ENCODE measurements around the gene NPAS3.

Gene NPAS3

DNA sequence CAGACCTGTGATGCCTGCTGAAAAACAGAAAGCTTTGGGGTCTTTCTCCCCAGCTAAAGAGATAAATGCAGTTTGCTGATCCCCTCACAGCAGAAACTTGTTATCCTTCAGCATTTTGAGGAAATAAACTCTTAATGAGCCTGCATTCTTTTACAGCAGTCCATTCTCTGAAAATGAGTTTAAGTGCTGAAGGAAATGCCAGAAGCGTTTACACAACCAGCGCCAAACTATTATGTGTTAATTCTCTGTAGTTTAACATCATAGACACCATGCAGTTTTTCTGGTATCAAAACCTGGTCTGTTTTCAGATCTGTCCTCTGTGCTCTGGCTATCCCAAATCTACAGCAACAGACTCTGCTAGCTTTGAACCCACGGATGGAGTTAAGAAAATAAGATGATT is 291.3 kb downstream of the NPAS3 start:
- DNase-seq (ENCODE audit: low read depth): no peak
- in situ Hi-C loops (cut with HindIII; ENCODE audit: low sequenced_read_pairs): no loop called here
- TF ChIP-seq, protein P1, sequence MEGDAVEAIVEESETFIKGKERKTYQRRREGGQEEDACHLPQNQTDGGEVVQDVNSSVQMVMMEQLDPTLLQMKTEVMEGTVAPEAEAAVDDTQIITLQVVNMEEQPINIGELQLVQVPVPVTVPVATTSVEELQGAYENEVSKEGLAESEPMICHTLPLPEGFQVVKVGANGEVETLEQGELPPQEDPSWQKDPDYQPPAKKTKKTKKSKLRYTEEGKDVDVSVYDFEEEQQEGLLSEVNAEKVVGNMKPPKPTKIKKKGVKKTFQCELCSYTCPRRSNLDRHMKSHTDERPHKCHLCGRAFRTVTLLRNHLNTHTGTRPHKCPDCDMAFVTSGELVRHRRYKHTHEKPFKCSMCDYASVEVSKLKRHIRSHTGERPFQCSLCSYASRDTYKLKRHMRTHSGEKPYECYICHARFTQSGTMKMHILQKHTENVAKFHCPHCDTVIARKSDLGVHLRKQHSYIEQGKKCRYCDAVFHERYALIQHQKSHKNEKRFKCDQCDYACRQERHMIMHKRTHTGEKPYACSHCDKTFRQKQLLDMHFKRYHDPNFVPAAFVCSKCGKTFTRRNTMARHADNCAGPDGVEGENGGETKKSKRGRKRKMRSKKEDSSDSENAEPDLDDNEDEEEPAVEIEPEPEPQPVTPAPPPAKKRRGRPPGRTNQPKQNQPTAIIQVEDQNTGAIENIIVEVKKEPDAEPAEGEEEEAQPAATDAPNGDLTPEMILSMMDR (IDR thresholded peaks at IDR 0.05; ENCODE audit: low read depth, low read length, missing control alignments): no peak

DNA sequence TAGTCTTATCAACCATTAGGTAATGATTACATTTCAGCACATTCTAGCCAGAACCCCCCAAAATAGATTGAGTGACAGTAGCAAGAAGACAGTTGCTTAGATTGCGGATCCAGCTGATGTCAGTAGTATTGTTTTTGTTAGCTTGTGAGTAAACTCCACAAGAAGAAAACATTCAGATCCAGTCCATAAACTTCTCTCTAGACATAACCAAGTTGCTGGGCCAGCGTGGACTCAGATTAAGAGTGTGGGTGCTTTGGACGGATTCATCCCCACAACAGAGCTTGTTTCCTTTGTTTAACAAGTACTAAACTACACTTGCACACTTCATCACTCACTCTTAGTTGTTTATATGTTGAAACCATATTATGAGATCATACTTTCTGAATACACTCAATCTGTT is 293.4 kb downstream of the NPAS3 start:
- TF ChIP-seq, protein P1 (IDR thresholded peaks at IDR 0.05; ENCODE audit: low read depth, low read length, missing control alignments): no peak
- DNase-seq (ENCODE audit: low read depth): no peak
- in situ Hi-C loops (cut with HindIII; ENCODE audit: low sequenced_read_pairs): no loop called here
- H3K4me3 ChIP-seq (ENCODE audit: low read depth, low read length): no peak overlapping the region

More for the DNA sequence above, 291.3 kb downstream of the NPAS3 start:
- no peak overlapping the region for H3K4me3 ChIP-seq (ENCODE audit: low read depth, low read length)

DNA sequence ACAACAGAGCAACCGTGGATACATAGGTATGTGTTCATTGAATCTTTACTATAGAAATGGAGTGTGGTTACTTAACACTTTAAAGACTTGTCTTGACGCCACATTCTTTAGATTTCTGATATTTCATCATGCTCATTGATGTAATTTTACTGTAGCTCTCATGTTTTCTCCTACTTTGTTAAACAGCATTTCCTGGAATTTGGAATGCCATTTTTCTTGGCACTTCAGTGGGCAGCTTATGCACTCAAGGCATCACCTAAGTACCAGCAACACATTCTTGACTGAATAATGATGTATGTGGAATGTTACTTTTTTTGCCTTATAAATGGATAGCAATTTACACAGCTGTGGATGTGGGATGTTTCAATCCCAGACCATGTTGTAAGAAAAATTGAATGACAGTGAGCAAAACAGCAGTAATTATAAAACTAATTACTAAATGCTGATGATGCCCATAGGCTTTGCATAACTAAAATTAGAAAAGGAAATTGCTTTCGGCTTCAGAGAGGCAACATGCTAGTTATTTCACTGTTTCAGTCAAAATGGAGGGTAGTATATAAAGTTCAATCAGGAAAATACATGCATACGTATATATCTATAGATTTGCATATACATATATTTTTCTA is 298.5 kb downstream of the NPAS3 start:
- in situ Hi-C loops (cut with HindIII; ENCODE audit: low sequenced_read_pairs): no loop called here
- H3K4me3 ChIP-seq (ENCODE audit: low read depth, low read length): no peak overlapping the region
- DNase-seq (ENCODE audit: low read depth): no peak
- TF ChIP-seq, protein P1 (IDR thresholded peaks at IDR 0.05; ENCODE audit: low read depth, low read length, missing control alignments): no peak

DNA sequence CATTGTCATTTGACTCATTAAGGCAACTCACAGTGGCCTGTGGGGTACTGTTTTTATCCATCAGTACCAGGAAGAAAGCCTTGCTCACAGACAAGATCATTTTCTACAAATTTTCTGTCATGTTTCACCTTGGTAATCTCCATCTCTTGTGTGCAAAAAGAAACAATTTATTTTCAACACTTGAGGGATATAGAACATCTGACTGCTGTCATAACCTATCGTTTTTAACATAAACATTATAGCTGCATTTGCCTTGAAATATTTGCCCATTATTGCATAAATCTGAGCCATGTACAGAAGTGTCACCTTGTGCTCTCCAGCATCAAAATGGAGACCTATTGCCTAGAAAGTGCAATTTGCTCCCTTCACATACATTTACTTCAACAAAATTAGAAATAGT is 300.8 kb downstream of the NPAS3 start:
- no peak overlapping the region for H3K4me3 ChIP-seq (ENCODE audit: low read depth, low read length)
- no peak for DNase-seq (ENCODE audit: low read depth)
- in situ Hi-C loops (cut with HindIII; ENCODE audit: low sequenced_read_pairs): no loop called here
- TF ChIP-seq, protein P1 (IDR thresholded peaks at IDR 0.05; ENCODE audit: low read depth, low read length, missing control alignments): no peak

DNA sequence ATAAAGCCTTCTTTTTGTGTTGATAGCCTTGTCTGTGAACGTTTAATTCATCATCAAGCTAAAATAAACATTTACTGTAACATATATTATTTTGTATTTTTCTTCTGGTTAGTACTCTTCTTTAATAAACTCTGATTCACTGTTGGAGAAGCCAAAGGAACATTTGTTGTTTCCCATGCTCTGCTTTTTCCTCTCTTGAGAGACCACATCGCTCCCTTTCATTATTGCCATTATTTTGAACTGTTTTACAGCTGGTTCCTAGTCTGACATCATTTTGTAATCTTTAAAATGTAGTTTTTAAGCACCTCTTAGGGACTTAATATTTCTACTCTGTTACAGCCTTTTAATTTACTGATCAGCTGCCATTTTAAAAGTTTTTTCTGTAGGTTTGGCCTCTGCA is 301.8 kb downstream of the NPAS3 start:
- in situ Hi-C loops (cut with HindIII; ENCODE audit: low sequenced_read_pairs): no loop called here
- TF ChIP-seq, protein P1 (IDR thresholded peaks at IDR 0.05; ENCODE audit: low read depth, low read length, missing control alignments): no peak
- no peak overlapping the region for H3K4me3 ChIP-seq (ENCODE audit: low read depth, low read length)
- DNase-seq (ENCODE audit: low read depth): no peak

DNA sequence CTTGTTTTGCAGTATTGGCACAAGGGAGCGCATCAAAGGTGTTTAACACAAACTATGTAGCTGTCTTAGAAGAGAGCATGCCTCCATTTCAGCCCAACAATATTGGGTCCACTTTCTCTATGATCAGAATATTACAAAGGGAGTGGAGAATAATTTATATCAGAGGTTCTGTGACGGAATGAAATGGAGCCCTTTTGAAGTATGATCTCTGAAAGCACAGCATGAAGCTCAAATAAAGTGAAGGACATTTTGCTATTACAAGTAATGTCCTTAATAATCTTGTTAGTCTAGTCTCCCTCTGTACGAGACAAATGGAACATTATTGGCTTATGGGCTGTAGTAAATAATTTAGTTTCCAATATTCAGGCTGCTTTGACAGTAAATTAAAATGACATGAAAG is 302.7 kb downstream of the NPAS3 start:
- in situ Hi-C loops (cut with HindIII; ENCODE audit: low sequenced_read_pairs): no loop called here
- TF ChIP-seq, protein P1 (IDR thresholded peaks at IDR 0.05; ENCODE audit: low read depth, low read length, missing control alignments): no peak
- no peak overlapping the region for H3K4me3 ChIP-seq (ENCODE audit: low read depth, low read length)
- no peak for DNase-seq (ENCODE audit: low read depth)

All from astrocyte of the cerebellum (primary cell).